Neural progenitor cell (in vitro differentiated cells): ENCODE results near the gene SLC20A1.

Experiments used
- EZH2 ChIP-seq: fragments of 200-600 bp; sonication (generic); IDR thresholded peaks from 2 replicates; pipeline ENCODE4 v1.6.1; 2017; ENCODE audit warnings: antibody characterized with exemption, mild to moderate bottlenecking, moderate library complexity
- TF ChIP-seq, protein P1 (sequence below): fragments of 200-600 bp; sonication (generic); IDR thresholded peaks from 2 replicates; pipeline ENCODE4 v1.5.1; 2017; ENCODE audit warnings: antibody characterized with exemption, mild to moderate bottlenecking

GRCh38 chr2:112626604-112627059 is 19.1 kb upstream of the SLC20A1 start:
- TF ChIP-seq, protein P1, sequence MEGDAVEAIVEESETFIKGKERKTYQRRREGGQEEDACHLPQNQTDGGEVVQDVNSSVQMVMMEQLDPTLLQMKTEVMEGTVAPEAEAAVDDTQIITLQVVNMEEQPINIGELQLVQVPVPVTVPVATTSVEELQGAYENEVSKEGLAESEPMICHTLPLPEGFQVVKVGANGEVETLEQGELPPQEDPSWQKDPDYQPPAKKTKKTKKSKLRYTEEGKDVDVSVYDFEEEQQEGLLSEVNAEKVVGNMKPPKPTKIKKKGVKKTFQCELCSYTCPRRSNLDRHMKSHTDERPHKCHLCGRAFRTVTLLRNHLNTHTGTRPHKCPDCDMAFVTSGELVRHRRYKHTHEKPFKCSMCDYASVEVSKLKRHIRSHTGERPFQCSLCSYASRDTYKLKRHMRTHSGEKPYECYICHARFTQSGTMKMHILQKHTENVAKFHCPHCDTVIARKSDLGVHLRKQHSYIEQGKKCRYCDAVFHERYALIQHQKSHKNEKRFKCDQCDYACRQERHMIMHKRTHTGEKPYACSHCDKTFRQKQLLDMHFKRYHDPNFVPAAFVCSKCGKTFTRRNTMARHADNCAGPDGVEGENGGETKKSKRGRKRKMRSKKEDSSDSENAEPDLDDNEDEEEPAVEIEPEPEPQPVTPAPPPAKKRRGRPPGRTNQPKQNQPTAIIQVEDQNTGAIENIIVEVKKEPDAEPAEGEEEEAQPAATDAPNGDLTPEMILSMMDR = peak; percentile 78
- no peak for TF ChIP-seq EZH2
